ENCODE data around the gene ANXA11. TPM values are rescaled to one million over a fixed set of nuclear protein-coding genes. Genes with fewer than 3 reads are reported as not detected.

The ANXA11 gene
- total RNA-seq, 1 donor from 2014 or later, result 2.3 TPM

- H3K9me3 Mint-ChIP-seq (ENCODE audit: unreplicated experiment), result peaks cover 3% of the 10 kb centered on the region
- no peak overlapping the region for H3K4me3 Mint-ChIP-seq (ENCODE audit: unreplicated experiment)
- TF ChIP-seq, protein P1, sequence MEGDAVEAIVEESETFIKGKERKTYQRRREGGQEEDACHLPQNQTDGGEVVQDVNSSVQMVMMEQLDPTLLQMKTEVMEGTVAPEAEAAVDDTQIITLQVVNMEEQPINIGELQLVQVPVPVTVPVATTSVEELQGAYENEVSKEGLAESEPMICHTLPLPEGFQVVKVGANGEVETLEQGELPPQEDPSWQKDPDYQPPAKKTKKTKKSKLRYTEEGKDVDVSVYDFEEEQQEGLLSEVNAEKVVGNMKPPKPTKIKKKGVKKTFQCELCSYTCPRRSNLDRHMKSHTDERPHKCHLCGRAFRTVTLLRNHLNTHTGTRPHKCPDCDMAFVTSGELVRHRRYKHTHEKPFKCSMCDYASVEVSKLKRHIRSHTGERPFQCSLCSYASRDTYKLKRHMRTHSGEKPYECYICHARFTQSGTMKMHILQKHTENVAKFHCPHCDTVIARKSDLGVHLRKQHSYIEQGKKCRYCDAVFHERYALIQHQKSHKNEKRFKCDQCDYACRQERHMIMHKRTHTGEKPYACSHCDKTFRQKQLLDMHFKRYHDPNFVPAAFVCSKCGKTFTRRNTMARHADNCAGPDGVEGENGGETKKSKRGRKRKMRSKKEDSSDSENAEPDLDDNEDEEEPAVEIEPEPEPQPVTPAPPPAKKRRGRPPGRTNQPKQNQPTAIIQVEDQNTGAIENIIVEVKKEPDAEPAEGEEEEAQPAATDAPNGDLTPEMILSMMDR (IDR thresholded peaks at IDR 0.05; ENCODE audit: partially characterized antibody, unreplicated experiment), result no peak
- H3K27me3 Mint-ChIP-seq (ENCODE audit: unreplicated experiment), result no peaks in the 10 kb centered on the region
- DNase-seq, result no peak
- H3K27ac Mint-ChIP-seq (ENCODE audit: unreplicated experiment), result no peak overlapping the region
- no peaks in the 10 kb centered on the region for H3K36me3 Mint-ChIP-seq (ENCODE audit: unreplicated experiment)
- H3K4me1 Mint-ChIP-seq (ENCODE audit: low read depth, unreplicated experiment), result peaks cover 8% of the 10 kb centered on the region
These were observed 47.2 kb downstream of the ANXA11 start for GRCh38 chr10:80158126-80158525.

DNA sequence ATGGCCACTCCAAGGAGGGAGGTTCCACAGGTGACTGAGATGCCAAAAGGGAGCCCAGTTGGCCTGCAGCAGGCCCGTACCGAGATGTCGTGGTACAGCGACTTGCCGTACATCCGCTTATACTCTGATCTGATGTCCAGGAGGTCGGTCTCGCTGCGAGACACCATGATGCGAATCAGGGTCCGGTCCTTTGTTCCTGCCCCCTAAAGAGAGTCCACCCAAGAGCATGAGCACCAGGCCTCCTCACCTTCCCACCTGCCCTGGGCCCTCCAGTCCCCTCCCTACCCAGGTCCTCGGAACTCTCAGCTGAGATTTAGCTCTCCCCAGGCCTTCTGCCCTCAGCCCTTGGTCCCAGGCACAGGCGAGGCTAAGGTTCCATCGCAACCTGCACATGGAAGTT is 47.8 kb downstream of the ANXA11 start:
- H3K4me3 Mint-ChIP-seq (ENCODE audit: unreplicated experiment), result no peak overlapping the region
- no peak for DNase-seq
- no peaks in the 10 kb centered on the region for H3K27me3 Mint-ChIP-seq (ENCODE audit: unreplicated experiment)
- H3K36me3 Mint-ChIP-seq (ENCODE audit: unreplicated experiment), result no peaks in the 10 kb centered on the region
- H3K27ac Mint-ChIP-seq (ENCODE audit: unreplicated experiment), result no peak overlapping the region
- TF ChIP-seq, protein P1 (IDR thresholded peaks at IDR 0.05; ENCODE audit: partially characterized antibody, unreplicated experiment), result no peak
- peaks cover 3% of the 10 kb centered on the region for H3K9me3 Mint-ChIP-seq (ENCODE audit: unreplicated experiment)
- peaks cover 8% of the 10 kb centered on the region for H3K4me1 Mint-ChIP-seq (ENCODE audit: low read depth, unreplicated experiment)

- Mint-ChIP-seq H3K27me3 (ENCODE audit: unreplicated experiment) (peaks cover 4% of the 10 kb centered on the region), H3K4me3 (ENCODE audit: unreplicated experiment) (no peak overlapping the region), H3K9me3 (ENCODE audit: unreplicated experiment) (peaks cover 3% of the 10 kb centered on the region), H3K36me3 (ENCODE audit: unreplicated experiment) (no peaks in the 10 kb centered on the region), H3K27ac (ENCODE audit: unreplicated experiment) (no peak overlapping the region), H3K4me1 (ENCODE audit: low read depth, unreplicated experiment) (peaks cover 2% of the 10 kb centered on the region)
- TF ChIP-seq, protein P1 (IDR thresholded peaks at IDR 0.05; ENCODE audit: partially characterized antibody, unreplicated experiment), result no peak
- DNase-seq, result no peak
These were observed 49.1 kb downstream of the ANXA11 start for GRCh38 chr10:80156216-80156615.

DNA sequence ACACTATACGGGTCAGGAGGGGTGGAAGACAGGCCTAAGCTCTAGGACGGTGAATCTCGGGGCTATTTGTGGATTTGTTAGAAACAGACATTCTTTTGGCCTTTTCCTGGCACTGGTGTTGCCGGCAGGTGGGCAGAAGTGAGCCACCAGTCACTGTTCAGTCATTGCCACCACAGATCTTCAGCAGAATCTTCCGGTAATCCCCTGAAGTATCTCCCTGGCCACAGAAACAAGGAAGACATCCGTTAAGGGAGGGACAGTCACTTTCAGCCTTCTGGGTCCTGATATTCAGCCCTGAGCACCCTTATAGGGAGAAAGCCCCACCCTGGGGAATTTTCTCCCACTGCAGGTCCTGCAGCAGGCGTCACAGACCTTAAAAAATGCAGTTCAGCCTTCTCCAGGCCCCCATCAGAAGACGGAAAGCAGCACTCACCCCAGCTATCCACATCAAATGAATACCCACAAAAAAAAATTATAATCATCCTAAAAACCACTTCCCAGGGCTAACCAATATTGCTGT is 49.6 kb downstream of the ANXA11 start:
- peaks cover 4% of the 10 kb centered on the region for H3K27me3 Mint-ChIP-seq (ENCODE audit: unreplicated experiment)
- H3K36me3 Mint-ChIP-seq (ENCODE audit: unreplicated experiment), result no peaks in the 10 kb centered on the region
- H3K4me1 Mint-ChIP-seq (ENCODE audit: low read depth, unreplicated experiment), result peaks cover 2% of the 10 kb centered on the region
- DNase-seq, result no peak
- no peak overlapping the region for H3K27ac Mint-ChIP-seq (ENCODE audit: unreplicated experiment)
- TF ChIP-seq, protein P1 (IDR thresholded peaks at IDR 0.05; ENCODE audit: partially characterized antibody, unreplicated experiment), result no peak
- no peak overlapping the region for H3K4me3 Mint-ChIP-seq (ENCODE audit: unreplicated experiment)
- peaks cover 3% of the 10 kb centered on the region for H3K9me3 Mint-ChIP-seq (ENCODE audit: unreplicated experiment)

- TF ChIP-seq, protein P1 (IDR thresholded peaks at IDR 0.05; ENCODE audit: partially characterized antibody, unreplicated experiment), result no peak
- DNase-seq, result no peak
- Mint-ChIP-seq H3K36me3 (ENCODE audit: unreplicated experiment) (no peaks in the 10 kb centered on the region), H3K4me1 (ENCODE audit: low read depth, unreplicated experiment) (peaks cover 2% of the 10 kb centered on the region), H3K9me3 (ENCODE audit: unreplicated experiment) (peaks cover 3% of the 10 kb centered on the region), H3K27ac (ENCODE audit: unreplicated experiment) (no peak overlapping the region), H3K4me3 (ENCODE audit: unreplicated experiment) (no peak overlapping the region), H3K27me3 (ENCODE audit: unreplicated experiment) (peaks cover 4% of the 10 kb centered on the region)
These were observed 50.2 kb downstream of the ANXA11 start for GRCh38 chr10:80154978-80155695.
